Activated T-helper 1 cell treated with anti-CD3 and anti-CD28 coated beads, Interleukin-2, amount 50 U/mL, for 16 hours (primary cell): Measurements from ENCODE around the gene SDC1.
A peak's percentile ranks its signal among the peaks of the same experiment; 100 is the strongest.
"Not testable (repeated sequence)": the region's sequence is repeated elsewhere in the genome, so short reads cannot be mapped to it uniquely, and the experiment has no call there.

Experiments
- DNase-seq, 2 donors: peaks; one replicate each; pipeline ENCODE4 v3.0.0-alpha.2; 2020; ENCODE audit warnings: low read depth in 1 of 2, low spot score in 1 of 2

The SDC1 gene, protein sequence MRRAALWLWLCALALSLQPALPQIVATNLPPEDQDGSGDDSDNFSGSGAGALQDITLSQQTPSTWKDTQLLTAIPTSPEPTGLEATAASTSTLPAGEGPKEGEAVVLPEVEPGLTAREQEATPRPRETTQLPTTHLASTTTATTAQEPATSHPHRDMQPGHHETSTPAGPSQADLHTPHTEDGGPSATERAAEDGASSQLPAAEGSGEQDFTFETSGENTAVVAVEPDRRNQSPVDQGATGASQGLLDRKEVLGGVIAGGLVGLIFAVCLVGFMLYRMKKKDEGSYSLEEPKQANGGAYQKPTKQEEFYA

DNA sequence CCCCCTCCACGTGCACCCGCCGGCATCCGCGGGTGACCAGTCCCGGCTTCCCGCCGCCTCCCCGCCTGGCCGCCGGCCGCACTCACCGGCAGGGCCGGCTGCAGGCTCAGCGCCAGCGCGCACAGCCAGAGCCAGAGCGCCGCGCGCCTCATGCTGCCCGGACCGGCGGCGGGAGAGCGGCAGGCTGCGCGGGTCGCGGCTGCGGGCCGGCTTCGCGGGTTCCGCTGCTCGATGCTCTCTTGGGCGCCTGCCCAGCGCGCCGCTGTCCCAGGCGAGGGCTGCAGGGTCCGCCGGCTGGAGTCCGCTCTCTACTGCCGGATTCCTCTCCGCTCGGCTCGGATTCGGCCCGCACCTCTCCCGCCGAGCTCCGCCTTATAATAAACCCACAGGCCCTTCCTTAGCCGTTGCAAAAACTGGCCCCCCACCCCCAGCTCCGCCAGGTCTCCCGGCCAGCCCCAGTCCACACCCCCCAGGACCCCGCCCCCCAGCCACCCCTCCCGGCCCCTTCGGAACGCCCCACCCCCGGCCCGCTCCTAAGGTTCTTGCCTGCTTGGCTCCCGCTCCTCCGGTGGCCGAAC lies at the start of gene SDC1:
Gene SDC1, minus strand, starts transcription at position 415 of the 578 bp plus-strand sequence. Its CDS starts 263 bp downstream, at position 152.
- DNase-seq, result no peak

DNA sequence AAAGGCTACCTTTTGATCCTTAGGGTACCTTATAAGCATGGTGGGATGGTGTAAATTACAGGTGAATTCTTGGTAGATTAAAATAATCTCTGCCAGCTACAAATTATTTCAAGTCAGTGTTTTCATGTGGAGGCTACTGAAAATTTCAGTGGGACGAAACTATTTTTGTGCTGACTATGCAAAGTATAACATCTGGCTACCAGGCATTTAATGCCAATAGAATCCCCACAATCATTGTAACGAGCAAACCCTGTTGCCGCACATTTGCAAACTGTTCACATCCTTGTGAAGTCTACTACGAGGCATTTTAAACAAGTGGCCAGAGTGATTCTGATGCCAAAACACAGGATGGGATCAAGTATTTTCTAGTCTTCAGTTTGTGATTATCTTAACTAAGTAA lies 48.1 kb upstream of the SDC1 start:
- no peak for DNase-seq

DNA sequence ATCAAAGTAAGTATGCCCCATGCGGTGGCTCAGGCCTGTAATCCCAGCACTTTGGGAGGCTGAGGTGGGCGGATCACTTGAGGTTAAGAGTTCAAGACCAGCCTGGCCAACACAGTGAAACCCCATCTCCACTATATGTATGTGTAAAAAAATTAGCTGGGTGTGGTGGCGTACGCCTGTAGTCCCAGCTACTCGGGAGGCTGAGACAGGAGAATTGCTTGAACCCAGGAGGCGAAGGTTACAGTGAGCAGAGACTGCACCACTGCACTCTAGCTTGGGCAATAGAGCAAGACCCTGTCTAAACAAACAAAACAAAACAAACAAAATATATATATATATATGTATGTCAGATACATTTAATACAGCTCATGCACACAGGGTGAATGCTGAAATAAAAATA lies 43.4 kb upstream of the SDC1 start:
- not testable (repeated sequence) for DNase-seq

DNA sequence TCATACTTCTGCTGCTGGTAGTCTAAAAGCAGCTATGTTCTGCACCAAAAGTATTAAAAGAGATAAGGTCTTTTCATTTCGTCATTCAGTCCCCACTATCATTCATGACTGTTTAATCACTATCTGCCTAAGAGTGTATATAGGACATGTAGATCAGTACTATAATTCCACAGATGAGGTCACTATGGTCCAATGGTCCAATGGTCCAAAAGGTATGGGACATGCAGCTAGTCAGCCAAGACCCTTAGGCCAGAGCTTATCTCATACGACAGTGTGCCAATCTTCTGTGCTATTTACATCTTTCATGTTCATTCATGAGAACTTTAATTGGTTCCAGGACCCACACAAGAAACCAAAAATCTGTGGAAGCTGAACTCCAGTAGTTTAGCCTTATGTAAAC lies 42.6 kb upstream of the SDC1 start:
- no peak for DNase-seq

DNA sequence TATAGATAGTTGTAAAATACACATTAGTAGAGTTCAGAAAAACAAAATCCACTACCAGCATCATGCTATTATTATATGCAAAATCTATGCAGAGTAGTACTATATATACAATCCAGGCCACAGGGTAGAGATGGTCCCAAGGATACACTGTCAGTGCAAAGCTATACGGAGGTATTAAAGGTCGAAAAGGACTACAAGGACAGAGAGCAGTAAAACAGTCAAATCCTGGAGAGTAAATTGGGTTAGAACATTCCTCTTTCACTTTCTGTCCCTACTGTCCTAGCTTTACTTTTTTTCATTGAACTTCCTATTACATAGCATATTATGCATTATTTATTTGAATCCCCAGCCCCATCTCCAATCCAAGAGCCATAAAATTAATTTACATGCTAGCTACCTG lies 39.7 kb upstream of the SDC1 start:
- no peak for DNase-seq

DNA sequence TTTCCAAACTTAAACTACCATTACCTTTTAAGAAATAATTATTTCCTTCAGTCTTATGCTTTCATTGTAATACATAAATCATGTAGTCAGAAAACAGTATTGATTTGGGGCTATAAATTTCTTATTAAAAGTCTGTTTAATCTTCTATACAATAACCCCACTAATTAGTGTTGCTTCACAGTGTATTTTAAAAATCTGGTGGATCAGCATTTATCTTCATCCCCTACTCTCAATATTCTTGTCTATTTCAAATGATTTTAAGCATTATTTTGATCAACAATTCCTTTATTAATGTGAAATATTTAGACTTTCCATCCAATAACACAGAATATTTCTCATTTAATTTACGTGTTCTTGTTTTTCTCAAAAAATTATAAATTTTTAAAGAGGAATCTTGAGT lies 32.5 kb upstream of the SDC1 start:
- no peak for DNase-seq

DNA sequence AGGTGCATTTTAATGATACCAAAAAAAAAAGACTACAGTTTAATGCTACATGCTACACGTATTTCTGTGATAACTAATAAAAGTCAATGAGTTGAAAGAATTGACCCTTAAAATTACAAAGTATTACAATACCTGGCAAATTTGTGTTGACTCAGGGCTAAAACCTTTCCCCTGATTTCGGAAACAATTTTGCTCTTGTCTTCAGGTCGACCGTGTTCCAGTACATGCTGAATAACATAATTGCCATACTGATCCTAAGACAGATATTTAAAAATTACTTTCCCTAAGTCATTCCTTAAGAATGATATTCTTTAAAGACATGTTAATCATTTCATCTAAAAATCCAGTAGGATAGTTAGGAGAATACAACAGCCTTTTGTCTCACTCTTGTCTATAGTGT lies 29.8 kb upstream of the SDC1 start:
- DNase-seq, result no peak

DNA sequence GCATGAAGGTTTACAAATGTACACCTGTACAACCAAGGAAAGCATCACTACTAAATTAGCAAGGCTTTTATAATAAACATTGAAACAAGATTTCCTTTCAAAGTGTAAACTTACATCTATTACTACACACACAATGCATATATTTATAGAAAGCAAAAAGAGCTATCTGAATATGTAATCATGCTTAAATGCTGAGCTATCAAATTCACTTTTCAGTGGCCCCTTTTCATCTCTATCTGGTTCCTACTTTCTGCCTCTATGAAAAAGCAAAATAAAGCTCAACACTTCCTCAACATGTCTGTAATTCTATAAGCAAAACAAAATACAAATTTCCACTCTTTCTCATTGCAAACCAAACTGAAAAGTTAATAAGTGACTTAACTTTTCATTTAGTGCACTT lies 25.5 kb upstream of the SDC1 start:
- no peak for DNase-seq

DNA sequence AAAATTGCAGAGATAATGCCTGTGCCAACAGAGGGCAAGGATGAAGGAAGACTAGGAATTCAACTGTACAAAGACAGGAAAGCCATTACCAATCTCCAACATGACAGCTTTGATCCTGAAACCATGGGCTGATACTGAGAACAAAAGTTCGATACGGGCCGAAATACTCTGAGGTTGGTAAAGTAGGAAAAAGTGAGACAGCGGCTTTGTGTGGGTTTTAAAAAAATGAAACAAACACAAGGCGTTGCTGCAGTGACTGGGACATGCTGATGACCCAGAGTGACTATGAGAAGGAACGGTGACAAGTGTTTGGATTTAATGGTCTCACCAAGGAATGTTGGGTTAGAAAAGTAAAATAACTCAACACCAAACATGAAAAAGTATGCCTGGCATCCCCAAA lies 24.2 kb upstream of the SDC1 start:
- no peak for DNase-seq

DNA sequence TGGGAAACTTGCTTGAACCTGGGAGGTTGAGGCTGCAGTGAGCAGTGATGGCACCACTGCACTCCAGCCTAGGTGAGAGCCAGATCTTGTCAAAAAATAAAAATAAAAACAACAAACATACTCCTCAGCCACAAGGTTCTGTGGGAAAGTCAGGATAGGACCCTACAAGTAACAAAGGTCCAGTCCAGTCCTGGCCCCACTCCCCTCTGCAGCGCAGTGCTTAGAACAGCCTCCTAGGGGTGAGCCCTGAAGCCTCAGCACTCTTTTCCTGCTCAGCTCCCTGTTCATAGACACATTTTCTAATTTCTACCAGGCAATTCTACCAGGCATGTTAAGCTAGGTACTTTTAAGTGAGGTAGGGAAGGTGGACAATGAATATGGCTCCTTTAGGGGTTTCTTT lies 22.2 kb upstream of the SDC1 start:
- DNase-seq, result no peak

DNA sequence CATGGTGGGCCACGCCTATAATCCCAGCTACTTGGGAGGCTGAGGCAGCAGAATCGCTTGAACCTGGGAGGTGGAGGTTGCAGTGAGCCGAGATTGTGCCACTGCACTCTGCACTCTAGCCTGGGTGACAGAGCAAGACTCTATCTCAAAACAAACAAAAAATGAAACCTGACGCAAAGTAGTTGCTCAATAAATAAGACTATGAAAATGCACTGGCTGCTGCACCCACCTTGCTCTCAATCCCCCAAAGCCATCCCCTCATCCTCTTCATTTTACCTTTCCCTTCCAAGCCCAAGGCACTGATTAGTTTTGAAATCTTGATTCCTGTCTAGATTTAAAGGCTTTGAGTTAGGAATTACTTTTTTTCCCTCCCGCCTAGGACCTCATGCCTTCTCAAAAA lies 18.7 kb upstream of the SDC1 start:
- DNase-seq, result not testable (repeated sequence)

DNA sequence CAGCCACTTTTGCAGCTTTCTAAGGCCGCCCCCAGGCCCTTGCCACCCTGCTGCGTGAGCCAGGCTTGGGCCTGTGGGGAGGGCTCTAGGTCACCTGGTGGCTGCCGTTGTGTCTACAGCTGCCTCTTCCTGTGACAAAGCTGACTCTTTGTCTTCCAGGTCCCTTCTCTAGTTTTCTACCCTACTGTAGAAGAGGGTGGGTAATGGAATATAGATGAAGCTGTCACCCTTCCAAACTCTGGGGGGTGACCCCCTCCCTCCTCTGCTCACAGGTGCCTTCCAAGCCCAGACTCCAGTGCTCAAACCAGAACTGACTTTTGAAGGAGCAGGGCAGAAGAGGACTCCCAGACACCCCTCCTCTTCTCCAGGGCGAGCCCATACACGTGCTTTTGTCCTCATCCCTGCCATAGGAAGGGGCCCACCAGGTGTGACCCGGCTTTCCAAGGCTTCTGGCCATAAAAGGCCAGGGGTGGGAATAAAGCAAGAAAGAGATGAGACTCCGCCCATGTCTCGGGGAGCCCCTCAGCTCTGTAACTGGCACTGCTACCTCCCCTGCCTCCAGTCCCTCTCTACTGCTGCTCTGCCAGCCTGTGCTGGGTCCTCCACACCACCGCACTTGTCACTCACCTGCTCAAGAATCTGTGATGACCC lies 17.9 kb upstream of the SDC1 start:
- DNase-seq, result no peak

DNA sequence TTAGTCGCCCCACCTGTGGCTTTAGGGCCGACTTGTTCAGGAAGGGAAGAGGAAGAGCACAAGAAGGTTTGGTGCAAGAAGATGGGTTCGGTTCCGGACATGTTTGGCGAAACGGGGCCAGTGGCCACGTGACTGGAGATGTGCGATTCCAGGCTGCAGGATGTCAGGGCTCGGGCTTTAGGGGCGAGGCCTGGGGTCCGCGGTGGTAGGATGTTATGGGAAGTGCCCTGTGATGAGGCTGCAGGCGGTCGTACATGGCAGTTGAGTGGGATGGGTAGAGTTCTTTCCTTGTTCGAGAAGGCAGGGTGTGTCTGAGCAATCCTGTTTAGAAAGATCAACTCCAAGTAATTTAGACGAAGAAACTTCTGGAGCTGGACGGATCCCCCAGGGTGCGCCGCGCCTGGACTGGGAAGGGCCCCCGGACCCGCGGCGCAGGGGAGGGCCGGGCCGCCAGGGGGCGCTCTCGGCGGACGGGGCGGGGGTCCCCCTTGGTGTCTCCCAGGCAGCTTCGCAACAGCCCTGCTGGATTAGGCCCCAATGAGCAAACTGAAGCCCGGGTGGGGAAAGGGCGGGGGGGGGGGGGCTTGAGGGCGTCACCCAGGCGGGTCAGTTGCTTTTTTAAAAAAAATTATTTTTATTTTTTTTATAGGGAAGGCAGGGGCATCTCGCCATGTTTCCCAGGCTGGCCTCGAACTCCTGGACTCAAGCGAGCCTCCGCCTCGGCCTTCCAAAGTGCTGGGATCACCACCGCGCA lies 17.2 kb upstream of the SDC1 start:
- DNase-seq, result peak in 1 of 2 donors; percentile 19

DNA sequence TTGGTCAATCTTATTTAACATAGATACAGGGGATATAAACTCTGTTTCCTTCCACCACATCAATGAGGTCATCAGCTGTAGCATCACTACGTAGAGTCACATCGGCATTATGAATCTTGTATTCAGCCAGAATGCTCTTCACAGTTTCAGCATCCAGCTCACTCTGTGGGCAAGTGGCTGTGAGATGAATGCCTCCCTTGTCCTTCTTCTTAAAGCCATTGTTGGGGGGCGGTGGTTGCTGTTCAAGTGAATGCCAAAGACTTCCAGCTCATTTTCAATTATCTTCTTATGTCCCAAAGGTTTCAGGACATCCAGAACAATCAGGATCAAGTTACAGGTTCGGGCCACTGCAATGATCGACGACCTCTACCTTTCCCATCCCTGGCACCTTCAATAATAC lies 15.4 kb upstream of the SDC1 start:
- DNase-seq, result not testable (repeated sequence)

DNA sequence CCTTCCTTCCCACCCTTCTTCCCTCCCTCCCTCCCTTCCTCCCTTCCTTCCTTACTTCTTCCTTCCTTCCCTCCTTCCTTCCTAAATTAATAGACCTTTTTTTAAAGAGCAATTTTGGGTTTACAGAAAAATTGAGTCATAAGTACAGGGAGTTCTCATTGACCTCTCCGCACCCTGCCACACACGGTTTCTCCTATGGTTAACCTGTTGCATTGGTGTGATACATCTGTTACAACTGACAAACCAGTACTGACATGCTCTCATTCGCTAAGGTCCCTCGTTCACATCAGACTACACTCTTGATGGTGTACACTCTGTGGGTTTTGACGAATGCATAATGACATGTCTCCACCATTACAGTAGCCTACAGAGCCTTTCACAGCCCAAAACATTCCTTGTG lies 11.6 kb upstream of the SDC1 start:
- DNase-seq, result no peak

DNA sequence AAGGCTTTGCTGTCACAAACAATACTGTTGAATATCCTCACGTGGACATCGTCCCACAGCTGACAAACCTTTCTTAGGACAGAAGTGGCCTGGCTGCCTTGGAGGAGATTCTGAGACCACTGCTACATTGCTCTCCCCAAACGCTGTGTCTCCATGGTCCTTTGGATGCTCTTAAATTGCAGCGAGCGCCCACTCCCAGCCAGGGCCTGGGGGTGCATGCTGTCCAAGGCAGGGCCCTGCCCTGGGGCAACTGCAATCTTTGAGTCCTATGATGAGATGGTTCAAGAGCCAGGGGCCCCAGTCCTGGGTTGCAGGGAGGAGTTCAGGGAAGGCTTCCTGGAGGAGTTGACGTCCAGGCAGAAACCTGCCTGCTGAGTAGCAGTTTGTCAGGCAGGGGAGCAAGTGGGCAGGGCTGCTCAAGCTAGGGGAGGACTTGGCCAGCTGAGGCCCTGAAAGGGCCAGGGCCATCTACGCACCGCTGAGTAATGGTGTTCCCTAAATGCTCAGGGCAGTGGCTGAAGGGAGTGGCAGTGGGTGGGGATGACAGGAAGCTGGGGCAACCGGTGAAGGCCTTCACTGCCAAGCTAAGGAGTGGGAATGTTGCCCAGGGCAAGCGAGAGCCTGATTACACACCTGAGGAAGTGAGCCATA lies 10.8 kb upstream of the SDC1 start:
- DNase-seq, result no peak

DNA sequence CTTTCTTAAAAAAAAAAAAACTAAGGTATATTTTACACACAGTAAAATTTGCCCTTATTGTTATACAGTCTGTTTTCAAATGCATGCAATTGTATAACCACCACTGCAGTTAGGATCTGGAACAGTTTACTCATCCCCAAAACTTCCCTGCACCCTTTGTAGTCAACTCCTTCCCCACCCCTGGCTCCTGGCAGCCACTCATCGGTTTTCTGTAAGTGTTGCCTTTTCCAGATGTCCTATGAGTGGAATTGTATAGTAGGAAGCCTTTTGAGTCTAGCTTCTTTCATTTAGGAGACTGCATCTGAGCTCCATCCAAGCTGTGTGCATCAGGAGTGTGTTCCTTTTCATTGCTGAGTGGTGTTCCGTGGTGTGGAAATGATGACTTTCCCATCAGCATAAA lies 9.7 kb upstream of the SDC1 start:
- not testable (repeated sequence) for DNase-seq

DNA sequence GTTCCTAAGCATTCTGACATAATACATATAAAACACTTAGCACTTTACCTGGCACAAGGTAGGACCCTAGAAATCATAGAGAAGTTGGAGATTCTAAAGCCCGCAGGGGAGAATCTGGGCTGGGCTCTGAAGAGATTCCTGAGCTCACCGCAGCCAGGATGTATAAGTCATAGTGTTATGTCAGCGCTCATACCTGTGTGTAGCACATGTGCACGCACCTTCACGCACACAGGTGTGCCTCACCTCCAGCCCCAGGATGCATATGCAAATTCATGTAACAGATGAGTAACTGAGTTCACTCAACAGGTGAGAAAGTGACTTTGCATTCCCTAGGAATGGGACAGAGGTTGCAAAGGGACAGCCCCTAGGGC lies 7.9 kb upstream of the SDC1 start:
- DNase-seq, result no peak

DNA sequence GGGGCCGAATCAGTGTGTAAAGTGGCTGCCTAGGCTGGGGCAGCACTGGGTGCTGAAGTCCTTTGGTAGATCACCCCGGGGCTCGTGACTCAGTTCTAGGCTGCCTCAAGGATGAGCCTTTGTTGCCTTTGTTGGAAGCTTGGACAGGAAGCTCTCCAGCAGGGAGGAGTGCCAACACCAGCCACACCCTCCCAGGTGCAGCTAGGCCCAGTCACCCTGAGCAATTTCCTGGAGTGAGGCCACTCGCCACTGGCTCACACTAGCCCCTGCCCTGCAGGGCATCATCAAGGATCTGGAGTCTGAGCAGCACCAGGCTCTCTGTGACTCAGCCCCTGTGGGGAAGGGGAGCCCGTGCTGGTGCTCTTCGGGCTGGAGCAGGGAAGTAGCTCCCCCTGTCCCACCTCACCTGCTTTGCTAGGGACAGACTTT lies 6.7 kb upstream of the SDC1 start:
- no peak for DNase-seq

DNA sequence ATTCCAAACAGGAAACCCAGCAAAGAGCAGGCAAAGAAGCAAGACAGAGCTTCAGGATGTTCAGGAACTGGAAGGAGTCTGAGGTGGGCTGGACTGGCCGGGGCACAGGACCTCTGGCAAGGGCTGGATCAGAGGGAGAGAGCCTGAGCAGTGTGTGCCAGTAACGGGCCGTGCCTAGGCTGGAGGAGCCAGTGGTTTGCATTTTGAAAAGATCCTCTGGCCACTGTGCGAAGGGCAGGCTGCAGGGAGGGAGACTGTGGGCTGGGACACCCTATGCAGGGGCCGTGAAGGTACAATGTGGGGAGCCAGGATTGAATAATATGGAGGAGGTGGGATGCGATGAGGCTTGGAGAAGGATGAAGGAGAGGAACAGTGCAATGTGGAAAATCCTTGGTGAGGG lies 6.2 kb upstream of the SDC1 start:
- no peak for DNase-seq

DNA sequence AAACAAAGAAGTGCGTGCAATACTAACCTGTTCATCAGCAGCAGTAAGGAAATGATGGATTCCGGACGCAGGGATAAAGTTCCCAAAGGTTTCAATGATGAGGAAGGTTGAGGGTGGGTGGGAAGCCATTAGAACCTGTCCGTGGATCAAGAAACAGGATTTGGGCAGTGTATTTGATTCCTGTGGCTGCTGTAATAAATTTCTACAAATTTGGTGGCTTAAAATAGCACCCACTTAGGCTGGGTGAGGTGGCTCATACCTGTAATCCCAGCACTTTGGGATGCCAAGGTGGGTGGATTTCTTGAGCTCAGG lies 5.1 kb upstream of the SDC1 start:
- no peak for DNase-seq
